Sigmoid colon (tissue), 7 donors: ENCODE results near the gene NR1D1. TPM values are rescaled to one million over a fixed set of nuclear protein-coding genes. Genes with fewer than 3 reads are reported as not detected.

ENCODE experiments used
- DNase-seq: peaks from one replicate; pipeline ENCODE4 v3.0.0-alpha.2; 2019
- H3K27ac ChIP-seq, 4 donors: fragments of 200-600 bp; sonication (generic); one replicate each; pipeline ENCODE4 v1.5.1; 2016 to 2019; ENCODE audit warnings: mild to moderate bottlenecking in 1 of 4
- H3K27me3 ChIP-seq, 3 donors: fragments of 200-600 bp; sonication (generic); one replicate each; pipeline ENCODE4 v1.5.1; 2019; ENCODE audit warnings: mild to moderate bottlenecking in 1 of 3
- H3K36me3 ChIP-seq, 4 donors: fragments of 200-600 bp; sonication (generic); one replicate each; pipeline ENCODE4 v1.5.1; 2016 to 2019
- H3K4me1 ChIP-seq, 4 donors: fragments of 200-600 bp; sonication (generic); one replicate each; pipeline ENCODE4 v1.5.1; 2017 to 2019
- H3K4me3 ChIP-seq, 4 donors: fragments of 200-600 bp; sonication (generic); one replicate each; pipeline ENCODE4 v1.5.1; 2017 to 2019; ENCODE audit warnings: mild to moderate bottlenecking in 2 of 4, moderate library complexity in 1 of 4
- H3K9me3 ChIP-seq, 4 donors: fragments of 200-600 bp in 3 of 4; sonication (generic) in 3 of 4; one replicate each; pipeline versions ENCODE4 v1.5.1 to v1.6.1; 2013 to 2019
- CTCF ChIP-seq, 4 experiments: fragments of 450-650 bp in 3 of 4; fragments of 200-600 bp in 1 of 4; IDR thresholded peaks; one replicate each; pipeline ENCODE4 v1.5.1; 2016 to 2019; ENCODE audit warnings: antibody characterized with exemption in 4 of 4, mild to moderate bottlenecking in 3 of 4, moderate library complexity in 2 of 4
- EP300 ChIP-seq, 4 donors: sonication (generic); formaldehyde crosslinking; IDR thresholded peaks; one replicate each; pipeline ENCODE4 v1.6.1; 2017; ENCODE audit warnings: antibody characterized with exemption in 4 of 4
- POLR2A ChIP-seq, 2 donors: fragments of 450-650 bp; IDR thresholded peaks; one replicate each; pipeline ENCODE4 v1.6.1; 2016; ENCODE audit warnings: antibody characterized with exemption in 2 of 2, mild to moderate bottlenecking in 2 of 2, moderate library complexity in 2 of 2
- POLR2AphosphoS5 ChIP-seq, 4 donors: sonication (generic); formaldehyde crosslinking; IDR thresholded peaks; one replicate each; pipeline ENCODE4 v1.6.1; 2017; ENCODE audit warnings: antibody characterized with exemption in 4 of 4
- WGBS, 2 donors: extraction: QIAGEN DNeasy Blood & Tissue Kit; methylation state at CpG; one replicate each; pipeline ENCODE4 v1.1.7; 2013; 5-methylcytosine and 5-hydroxymethylcytosine counted together
- intact Hi-C: fragments of 100-400 bp; cut with DNase I; formaldehyde crosslinking; loops from one replicate; pipeline ENCODE4 v1.15.1; 2023
- polyA plus RNA-seq, 3 donors: library from polyadenylated mRNA; stranded (reverse); fragments of 200-250 nt; gene quantifications; one replicate each; pipeline ENCODE4 v1.2.3, GENCODE V29; 2013
- total RNA-seq, 4 donors: library from RNA; depleted of rRNA; stranded (reverse); fragments of >200 nt; gene quantifications; one replicate each; pipeline ENCODE4 v1.1.0, GENCODE V29; 2016
- donor health status: healthy with polysubstance abuse.
- donor health status: Bipolar disorder and iron deficiency.
- donor health status: healthy.

Gene NR1D1
- total and polyA plus RNA-seq, 7 donors = 4.1 to 12.8 (median 11.4) TPM

DNA sequence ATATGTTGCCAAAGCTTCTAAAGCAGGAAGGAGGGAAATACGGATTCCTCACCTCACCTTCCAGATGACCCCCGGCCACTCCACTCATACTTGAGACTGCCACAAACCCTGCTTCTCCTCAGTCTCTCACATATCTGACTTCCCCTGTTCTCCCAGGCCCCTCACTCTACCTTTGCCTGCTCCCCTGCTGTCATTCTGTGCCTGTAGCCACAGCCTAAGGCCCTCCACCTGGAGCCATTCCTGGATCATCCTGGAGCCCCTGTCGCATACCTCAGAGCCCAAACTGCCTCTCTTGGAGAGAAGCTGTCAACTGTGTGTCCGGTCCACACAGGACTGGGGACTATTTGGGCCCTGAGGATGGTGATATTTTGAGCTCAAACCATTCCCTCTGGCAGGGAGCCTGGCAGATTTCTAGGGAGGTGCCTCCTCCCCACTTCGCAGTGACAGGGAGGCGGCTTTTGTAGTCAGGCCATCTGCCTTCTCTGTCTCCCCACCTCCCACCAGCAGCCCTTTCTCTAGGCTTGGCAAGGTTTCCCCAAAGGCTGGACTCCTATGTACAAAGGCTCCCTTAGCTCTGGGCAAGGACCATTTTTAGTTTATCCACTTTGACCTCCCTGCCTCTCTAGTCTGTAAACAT lies 43.9 kb downstream of the NR1D1 start:
- H3K4me3 ChIP-seq = no peak overlapping the region
- no peaks in the 10 kb centered on the region for H3K9me3 ChIP-seq
- DNase-seq = no peak
- H3K4me1 ChIP-seq = peaks cover 0 to 51% (median 28%) of the 10 kb centered on the region in 4 donors
- H3K27me3 ChIP-seq = no peaks in the 10 kb centered on the region
- TF ChIP-seq POLR2AphosphoS5 (IDR thresholded peaks at IDR 0.05) (no peak), EP300 (IDR thresholded peaks at IDR 0.05) (no peak), CTCF (IDR thresholded peaks at IDR 0.05) (no peak), POLR2A (IDR thresholded peaks at IDR 0.05) (no peak)
- WGBS, 2 donors = 86 to 87% methylated on average over 6 of the region's 6 CpGs
- peaks cover 0 to 14% (median 10%) of the 10 kb centered on the region in 4 donors for H3K36me3 ChIP-seq
- intact Hi-C loops = no loop called here
- H3K27ac ChIP-seq = peak overlapping the region in 2 of 4 donors; percentile 28 to 99

Other genes starting within 250 kb of the NR1D1 start
- gene IKZF3, start 236.3 kb downstream of the NR1D1 start, total RNA-seq = 1 to 10 TPM in 1 of 4 donors, under 1 TPM in 3; under 0.01 to 1.5 (median 0.34) TPM
- 10 to 100 TPM in 1 of 3 donors, under 1 TPM in 2; 0.23 to 12.3 (median 0.60) TPM for gene IKZF3, start 236.3 kb downstream of the NR1D1 start, polyA plus RNA-seq
- not detected for gene ZPBP2, start 232.4 kb downstream of the NR1D1 start, total RNA-seq
- gene ZPBP2, start 232.4 kb downstream of the NR1D1 start, polyA plus RNA-seq = under 1 TPM in 1 of 3 donors, not detected in 2; 0.03 TPM
- 10 to 100 TPM in 1 of 4 donors, 1 to 10 TPM in 3; 2.0 to 22.7 (median 4.8) TPM for gene GSDMB, start 182.0 kb downstream of the NR1D1 start, total RNA-seq
- 100 to 1,000 TPM in 1 of 3 donors, 10 to 100 TPM in 2; 50.5 to 133 (median 94.8) TPM for gene GSDMB, start 182.0 kb downstream of the NR1D1 start, polyA plus RNA-seq
- 10 to 100 TPM; 39.8 to 55.7 (median 51.8) TPM for gene ORMDL3, start 173.0 kb downstream of the NR1D1 start, total RNA-seq
- gene ORMDL3, start 173.0 kb downstream of the NR1D1 start, polyA plus RNA-seq = 10 to 100 TPM; 39.0 to 72.9 (median 43.9) TPM
- not detected for gene LRRC3C, start 172.9 kb downstream of the NR1D1 start, total RNA-seq
- under 1 TPM in 1 of 3 donors, not detected in 2; 0.07 TPM for gene LRRC3C, start 172.9 kb downstream of the NR1D1 start, polyA plus RNA-seq
- 1 to 10 TPM in 1 of 4 donors, not detected in 3; 1.3 TPM for gene GSDMA, start 137.6 kb downstream of the NR1D1 start, total RNA-seq
- gene GSDMA, start 137.6 kb downstream of the NR1D1 start, polyA plus RNA-seq = under 1 TPM in 2 of 3 donors, not detected in 1; 0.29 to 0.60 TPM
- gene PSMD3, start 119.8 kb downstream of the NR1D1 start, total RNA-seq = 10 to 100 TPM; 53.2 to 71.3 (median 64.2) TPM
- gene PSMD3, start 119.8 kb downstream of the NR1D1 start, polyA plus RNA-seq = 100 to 1,000 TPM in 1 of 3 donors, 10 to 100 TPM in 2; 57.1 to 112 (median 78.1) TPM
- 10 to 100 TPM in 1 of 4 donors, not detected in 3; 23.3 TPM for gene CSF3, start 85.1 kb downstream of the NR1D1 start, total RNA-seq
- 1 to 10 TPM in 2 of 3 donors, not detected in 1; 1.2 to 3.1 TPM for gene CSF3, start 85.1 kb downstream of the NR1D1 start, polyA plus RNA-seq
- gene MED24, start 46.2 kb downstream of the NR1D1 start, total RNA-seq = 10 to 100 TPM; 27.3 to 64.8 (median 31.7) TPM
- 10 to 100 TPM; 19.2 to 83.0 (median 29.1) TPM for gene MED24, start 46.2 kb downstream of the NR1D1 start, polyA plus RNA-seq
- gene THRA, start 37.6 kb downstream of the NR1D1 start, total RNA-seq = 10 to 100 TPM; 78.8 to 86.1 (median 83.8) TPM
- gene THRA, start 37.6 kb downstream of the NR1D1 start, polyA plus RNA-seq = 10 to 100 TPM; 25.4 to 35.4 (median 25.8) TPM
- gene MSL1, start 21.4 kb upstream of the NR1D1 start, total RNA-seq = 10 to 100 TPM; 52.3 to 92.2 (median 58.0) TPM
- 10 to 100 TPM; 29.4 to 63.5 (median 34.0) TPM for gene MSL1, start 21.4 kb upstream of the NR1D1 start, polyA plus RNA-seq
- gene CASC3, start 39.9 kb upstream of the NR1D1 start, total RNA-seq = 10 to 100 TPM; 60.2 to 94.4 (median 70.7) TPM
- 10 to 100 TPM; 22.4 to 42.3 (median 24.0) TPM for gene CASC3, start 39.9 kb upstream of the NR1D1 start, polyA plus RNA-seq
- gene RAPGEFL1, start 76.9 kb upstream of the NR1D1 start, total RNA-seq = 1 to 10 TPM in 3 of 4 donors, under 1 TPM in 1; 0.99 to 4.3 (median 2.6) TPM
- 10 to 100 TPM; 48.0 to 85.0 (median 66.8) TPM for gene RAPGEFL1, start 76.9 kb upstream of the NR1D1 start, polyA plus RNA-seq
- gene WIPF2, start 118.7 kb upstream of the NR1D1 start, total RNA-seq = 10 to 100 TPM in 1 of 4 donors, 1 to 10 TPM in 3; 6.7 to 10.2 (median 8.7) TPM
- 10 to 100 TPM; 11.4 to 20.3 (median 18.0) TPM for gene WIPF2, start 118.7 kb upstream of the NR1D1 start, polyA plus RNA-seq
- gene CDC6, start 187.3 kb upstream of the NR1D1 start, total RNA-seq = 1 to 10 TPM in 1 of 4 donors, under 1 TPM in 2, not detected in 1; 0.33 to 1.5 (median 0.83) TPM
- gene CDC6, start 187.3 kb upstream of the NR1D1 start, polyA plus RNA-seq = 10 to 100 TPM in 1 of 3 donors, 1 to 10 TPM in 2; 2.4 to 10.9 (median 8.6) TPM
- gene RARA, start 208.6 kb upstream of the NR1D1 start, total RNA-seq = 10 to 100 TPM; 15.8 to 27.3 (median 20.5) TPM
- gene RARA, start 208.6 kb upstream of the NR1D1 start, polyA plus RNA-seq = 10 to 100 TPM; 26.4 to 29.6 (median 27.8) TPM